OCI-LY1 (cell line): ENCODE measurements around the gene ROR2.

ENCODE experiments used
- H2AFZ ChIP-seq: fragments of 200-600 bp; sonication (generic), shearing (Covaris generic); 2 replicates; pipeline ENCODE4 v1.6.0; 2014; ENCODE audit warnings: antibody characterized with exemption, mild to moderate bottlenecking, low read length
- H3F3A ChIP-seq: fragments of 200-600 bp; sonication (generic), shearing (Covaris generic); 2 replicates; pipeline ENCODE4 v1.6.0; 2014; ENCODE audit warnings: mild to moderate bottlenecking, antibody characterized with exemption, low read length, moderate library complexity; ENCODE audit not compliant: insufficient read depth
- H3K27ac ChIP-seq: fragments of 200-600 bp; sonication (generic); 2 replicates; pipeline ENCODE4 v1.5.1; 2014; ENCODE audit warnings: low read length, mixed run types, mild to moderate bottlenecking, low read depth; ENCODE audit not compliant: poor library complexity, severe bottlenecking
- H3K27me3 ChIP-seq: fragments of 200-600 bp; sonication (generic); 2 replicates; pipeline ENCODE4 v1.6.0; 2014; ENCODE audit warnings: antibody characterized with exemption, mild to moderate bottlenecking, low read length, moderate library complexity; ENCODE audit not compliant: insufficient read depth
- H3K36me3 ChIP-seq: fragments of 200-600 bp; sonication (generic); 2 replicates; pipeline ENCODE4 v1.6.1; 2014; ENCODE audit warnings: mild to moderate bottlenecking, antibody characterized with exemption, low read length, moderate library complexity, mixed read lengths; ENCODE audit not compliant: insufficient read depth
- H3K4me1 ChIP-seq: fragments of 200-600 bp; sonication (generic); 2 replicates; pipeline ENCODE4 v1.5.1; 2014; ENCODE audit warnings: mild to moderate bottlenecking, low read length, moderate library complexity; ENCODE audit not compliant: insufficient read depth, severe bottlenecking
- H3K4me2 ChIP-seq: fragments of 200-600 bp; sonication (generic), shearing (Covaris generic); 2 replicates; pipeline ENCODE4 v1.6.1; 2014; ENCODE audit warnings: low read length
- H3K4me3 ChIP-seq: fragments of 200-600 bp; sonication (generic); 2 replicates; pipeline ENCODE4 v1.5.1; 2014; ENCODE audit warnings: low read length, low read depth, mild to moderate bottlenecking, mixed read lengths; ENCODE audit not compliant: poor library complexity, severe bottlenecking
- H3K79me2 ChIP-seq: fragments of 200-600 bp; shearing (Covaris generic); 2 replicates; pipeline ENCODE4 v1.6.1; 2016; ENCODE audit warnings: mixed run types, low read length, mixed read lengths; ENCODE audit not compliant: insufficient read depth
- H3K9ac ChIP-seq: fragments of 200-600 bp; sonication (generic), shearing (Covaris generic); 2 replicates; pipeline ENCODE4 v1.6.1; 2014; ENCODE audit warnings: mild to moderate bottlenecking, low read length, mixed read lengths
- H3K9me2 ChIP-seq: fragments of 200-600 bp; sonication (generic), shearing (Covaris generic); 2 replicates; pipeline ENCODE4 v1.6.1; 2014; ENCODE audit warnings: low read depth, mild to moderate bottlenecking, low read length, mixed read lengths
- H3K9me3 ChIP-seq: fragments of 200-600 bp; shearing (Covaris generic); 2 replicates; pipeline ENCODE4 v1.6.1; 2014; ENCODE audit warnings: low read length, mixed read lengths
- H4K20me1 ChIP-seq: fragments of 200-600 bp; sonication (generic), shearing (Covaris generic); 2 replicates; pipeline ENCODE4 v1.6.0; 2016; ENCODE audit warnings: mild to moderate bottlenecking, low read length; ENCODE audit not compliant: insufficient read depth
- EZH2 ChIP-seq: fragments of 200-600 bp; sonication (generic), shearing (Covaris generic); IDR thresholded peaks from 2 replicates; pipeline ENCODE4 v1.8.0; 2017; ENCODE audit warnings: borderline replicate concordance, mixed run types, mild to moderate bottlenecking, antibody characterized with exemption, low read length, moderate library complexity, mixed read lengths
- TF ChIP-seq, protein P1 (sequence below): fragments of 200-600 bp; sonication (generic), shearing (Covaris generic); IDR thresholded peaks from 2 replicates; pipeline ENCODE4 v1.5.1; 2017; ENCODE audit warnings: mild to moderate bottlenecking, antibody characterized with exemption, low read length, moderate library complexity, mixed read lengths

ROR2 gene

DNA sequence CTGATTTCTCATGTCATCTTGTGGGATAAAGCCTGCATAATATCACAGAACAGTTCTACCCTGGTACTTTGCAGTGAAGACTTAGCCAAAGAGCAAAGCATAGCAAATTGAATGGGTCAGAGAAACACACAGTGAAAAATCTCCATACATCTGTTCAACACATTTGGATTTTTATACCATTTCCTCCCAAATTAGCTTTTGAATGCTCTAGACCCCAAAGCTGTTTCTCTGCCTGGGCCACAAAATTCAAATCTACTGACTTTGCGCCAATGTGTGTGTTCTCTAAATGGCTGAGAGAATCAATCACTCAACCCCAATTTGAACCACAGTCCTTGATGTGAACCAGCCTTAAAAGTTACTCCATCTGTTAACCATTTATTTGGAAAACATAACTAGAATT is 289.5 kb downstream of the ROR2 start:
- Histone ChIP-seq H3K9me3 (no peaks in the 10 kb centered on the region), H3K4me1 (no peaks in the 10 kb centered on the region), H3K4me3 (no peak overlapping the region), H3K79me2 (no peaks in the 10 kb centered on the region), H3K9me2 (no peaks in the 10 kb centered on the region), H3K27me3 (no peaks in the 10 kb centered on the region; the same call in 1 of the 2 replicates), H3K36me3 (no peaks in the 10 kb centered on the region), H3F3A (no peaks in the 10 kb centered on the region), H3K4me2 (no peak overlapping the region), H2AFZ (no peak overlapping the region), H4K20me1 (no peaks in the 10 kb centered on the region), H3K27ac (no peak overlapping the region), H3K9ac (no peak overlapping the region)
- TF ChIP-seq, protein P1, sequence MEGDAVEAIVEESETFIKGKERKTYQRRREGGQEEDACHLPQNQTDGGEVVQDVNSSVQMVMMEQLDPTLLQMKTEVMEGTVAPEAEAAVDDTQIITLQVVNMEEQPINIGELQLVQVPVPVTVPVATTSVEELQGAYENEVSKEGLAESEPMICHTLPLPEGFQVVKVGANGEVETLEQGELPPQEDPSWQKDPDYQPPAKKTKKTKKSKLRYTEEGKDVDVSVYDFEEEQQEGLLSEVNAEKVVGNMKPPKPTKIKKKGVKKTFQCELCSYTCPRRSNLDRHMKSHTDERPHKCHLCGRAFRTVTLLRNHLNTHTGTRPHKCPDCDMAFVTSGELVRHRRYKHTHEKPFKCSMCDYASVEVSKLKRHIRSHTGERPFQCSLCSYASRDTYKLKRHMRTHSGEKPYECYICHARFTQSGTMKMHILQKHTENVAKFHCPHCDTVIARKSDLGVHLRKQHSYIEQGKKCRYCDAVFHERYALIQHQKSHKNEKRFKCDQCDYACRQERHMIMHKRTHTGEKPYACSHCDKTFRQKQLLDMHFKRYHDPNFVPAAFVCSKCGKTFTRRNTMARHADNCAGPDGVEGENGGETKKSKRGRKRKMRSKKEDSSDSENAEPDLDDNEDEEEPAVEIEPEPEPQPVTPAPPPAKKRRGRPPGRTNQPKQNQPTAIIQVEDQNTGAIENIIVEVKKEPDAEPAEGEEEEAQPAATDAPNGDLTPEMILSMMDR = no peak
- TF ChIP-seq EZH2 = no peak

DNA sequence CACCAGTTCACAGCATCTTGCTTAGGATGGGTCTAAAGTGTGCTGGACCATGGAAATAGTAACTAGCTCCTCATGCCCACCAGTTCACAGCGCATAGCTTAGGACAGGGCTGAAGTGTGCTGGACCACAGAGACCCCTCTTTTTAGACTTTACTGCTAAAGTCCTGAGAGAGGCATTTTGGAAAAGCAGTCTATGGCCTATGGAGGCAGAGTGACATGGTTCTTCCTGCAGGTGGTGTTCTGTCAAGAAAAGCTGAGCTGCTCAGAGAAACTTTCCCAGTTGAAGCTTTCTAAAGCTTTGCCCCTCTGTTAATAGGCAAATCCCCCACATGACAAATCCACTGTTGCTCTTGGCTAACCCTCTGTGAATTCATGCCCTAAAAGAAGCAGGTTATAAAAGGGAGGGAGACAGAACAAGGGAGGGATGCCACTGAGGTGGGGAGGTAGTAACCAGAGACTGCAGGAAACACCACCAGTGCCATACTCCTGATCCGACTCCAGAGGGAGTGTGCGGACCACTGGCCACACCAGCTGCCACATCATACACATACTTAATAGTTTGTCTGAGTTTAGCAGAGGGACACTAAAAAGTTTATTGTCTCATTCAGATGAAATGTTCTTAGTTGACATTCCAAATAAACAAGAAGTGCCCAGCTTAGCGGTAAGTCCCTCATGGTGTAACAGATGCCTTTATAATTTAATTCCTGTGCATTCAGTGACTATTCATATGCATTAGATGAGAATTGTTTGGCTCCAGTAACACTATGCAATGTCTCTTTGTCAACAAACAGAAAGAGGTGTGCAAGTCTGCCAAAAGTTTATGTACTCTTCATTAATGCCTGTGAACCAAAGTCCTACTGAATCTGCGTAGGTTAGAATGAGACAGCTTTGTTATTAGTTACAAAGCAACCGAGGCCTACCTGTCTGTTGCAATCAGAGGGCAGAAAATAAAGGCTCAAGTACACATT is 290.2 kb downstream of the ROR2 start:
- Histone ChIP-seq H2AFZ (no peak overlapping the region), H3K4me3 (no peak overlapping the region), H3K27ac (no peak overlapping the region), H3K9me3 (no peaks in the 10 kb centered on the region), H3K4me2 (no peak overlapping the region), H3F3A (no peaks in the 10 kb centered on the region), H3K9ac (no peak overlapping the region), H3K36me3 (no peaks in the 10 kb centered on the region), H3K4me1 (no peaks in the 10 kb centered on the region), H3K9me2 (no peaks in the 10 kb centered on the region), H3K79me2 (no peaks in the 10 kb centered on the region), H3K27me3 (no peaks in the 10 kb centered on the region; the same call in 1 of the 2 replicates), H4K20me1 (no peaks in the 10 kb centered on the region)
- TF ChIP-seq, protein P1 = no peak; the same call in 1 of the 2 replicates
- no peak for TF ChIP-seq EZH2

DNA sequence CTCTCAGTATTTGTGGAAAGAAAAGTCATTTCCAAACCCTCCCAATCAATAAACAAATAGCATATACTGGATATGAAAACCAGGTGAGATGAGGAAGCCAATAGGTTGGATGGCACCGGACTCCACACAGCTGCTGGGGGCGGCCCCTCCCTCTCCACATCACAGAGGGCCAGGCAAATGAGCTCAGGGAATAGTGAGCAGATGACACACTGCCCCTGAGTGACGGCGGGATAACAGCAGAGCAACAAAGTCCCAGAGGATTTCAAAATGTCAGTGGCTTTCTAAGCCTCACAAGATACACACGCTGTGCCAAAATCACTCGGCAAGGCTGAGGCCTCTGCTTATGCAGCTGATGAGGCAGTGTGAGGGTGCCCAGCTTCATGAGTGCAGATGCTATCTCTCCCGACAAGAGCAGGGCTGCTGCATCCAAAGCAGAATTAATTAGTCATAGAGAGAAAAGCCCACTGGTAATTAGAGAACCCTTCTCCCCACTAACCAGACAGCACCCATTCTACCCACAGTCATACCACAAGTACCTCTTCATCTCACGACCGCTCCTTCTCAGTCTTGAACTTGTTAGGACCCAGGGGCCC is 291.4 kb downstream of the ROR2 start:
- Histone ChIP-seq H3K4me1 (no peaks in the 10 kb centered on the region), H3K4me2 (no peak overlapping the region), H3K36me3 (no peaks in the 10 kb centered on the region), H3K9me3 (no peaks in the 10 kb centered on the region), H4K20me1 (no peaks in the 10 kb centered on the region), H3K4me3 (no peak overlapping the region), H3F3A (no peaks in the 10 kb centered on the region), H3K9ac (no peak overlapping the region), H3K9me2 (no peaks in the 10 kb centered on the region), H3K27ac (no peak overlapping the region), H2AFZ (no peak overlapping the region), H3K27me3 (no peaks in the 10 kb centered on the region; the same call in 1 of the 2 replicates), H3K79me2 (no peaks in the 10 kb centered on the region)
- TF ChIP-seq, protein P1 = no peak
- TF ChIP-seq EZH2 = no peak
